AG10803 (cell line): Measurements from ENCODE around the gene SSBP3.
"Not testable (repeated sequence)": the region's sequence is repeated elsewhere in the genome, so short reads cannot be mapped to it uniquely, and the experiment has no call there.

Experiments used
- DNase-seq: peaks from one replicate; pipeline ENCODE4 v3.0.0; 2010; ENCODE audit warnings: low read depth
- H3K4me3 ChIP-seq: 2 replicates; pipeline ENCODE4 v1.5.1; 2011; ENCODE audit warnings: mild to moderate bottlenecking, low read length, control low read depth
- TF ChIP-seq, protein P1 (sequence below): conservative IDR thresholded peaks from 2 replicates; pipeline ENCODE4 v1.5.1; 2011; ENCODE audit warnings: mild to moderate bottlenecking, low read length, control low read depth, inconsistent platforms

Gene SSBP3

DNA sequence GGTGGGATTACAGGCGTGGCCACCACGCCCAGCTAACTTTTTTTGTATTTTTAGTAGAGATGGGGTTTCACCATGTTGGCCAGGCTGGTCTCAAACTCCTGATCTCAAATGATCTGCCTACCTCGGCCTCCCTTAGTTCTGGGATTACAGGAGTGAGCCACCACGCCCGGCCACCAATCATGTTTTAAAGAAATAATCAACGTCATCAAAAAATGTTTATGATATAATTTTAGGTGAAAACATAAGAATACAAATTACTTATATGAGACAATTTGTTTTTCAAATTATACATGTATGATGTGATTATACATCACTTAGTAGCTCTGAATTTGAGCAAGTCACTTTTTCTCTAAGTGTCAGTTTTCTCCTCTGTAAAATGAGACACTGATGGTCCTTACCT, 31.6 kb upstream of the SSBP3 start:
- DNase-seq, result no peak
- TF ChIP-seq, protein P1, sequence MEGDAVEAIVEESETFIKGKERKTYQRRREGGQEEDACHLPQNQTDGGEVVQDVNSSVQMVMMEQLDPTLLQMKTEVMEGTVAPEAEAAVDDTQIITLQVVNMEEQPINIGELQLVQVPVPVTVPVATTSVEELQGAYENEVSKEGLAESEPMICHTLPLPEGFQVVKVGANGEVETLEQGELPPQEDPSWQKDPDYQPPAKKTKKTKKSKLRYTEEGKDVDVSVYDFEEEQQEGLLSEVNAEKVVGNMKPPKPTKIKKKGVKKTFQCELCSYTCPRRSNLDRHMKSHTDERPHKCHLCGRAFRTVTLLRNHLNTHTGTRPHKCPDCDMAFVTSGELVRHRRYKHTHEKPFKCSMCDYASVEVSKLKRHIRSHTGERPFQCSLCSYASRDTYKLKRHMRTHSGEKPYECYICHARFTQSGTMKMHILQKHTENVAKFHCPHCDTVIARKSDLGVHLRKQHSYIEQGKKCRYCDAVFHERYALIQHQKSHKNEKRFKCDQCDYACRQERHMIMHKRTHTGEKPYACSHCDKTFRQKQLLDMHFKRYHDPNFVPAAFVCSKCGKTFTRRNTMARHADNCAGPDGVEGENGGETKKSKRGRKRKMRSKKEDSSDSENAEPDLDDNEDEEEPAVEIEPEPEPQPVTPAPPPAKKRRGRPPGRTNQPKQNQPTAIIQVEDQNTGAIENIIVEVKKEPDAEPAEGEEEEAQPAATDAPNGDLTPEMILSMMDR, result no peak
- no peak overlapping the region for H3K4me3 ChIP-seq

DNA sequence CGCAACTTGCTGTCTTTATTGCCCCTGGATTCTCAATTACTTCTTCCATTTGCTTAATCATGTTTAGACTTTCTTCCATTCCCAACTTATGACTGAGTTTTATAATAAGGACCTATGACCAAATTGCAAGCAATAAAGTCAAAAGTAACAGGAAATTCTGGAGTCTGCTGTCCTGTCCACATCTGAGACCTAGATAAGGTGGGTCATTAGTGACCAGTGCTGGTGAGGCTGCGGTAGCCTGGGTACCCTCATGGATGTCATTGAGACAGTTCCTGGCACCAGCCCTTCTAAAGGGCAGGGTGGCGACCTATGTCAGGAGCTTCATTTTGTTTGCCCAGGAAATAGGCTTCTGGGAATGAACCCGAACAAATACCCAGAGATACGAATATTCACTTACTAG, 30.6 kb upstream of the SSBP3 start:
- no peak overlapping the region for H3K4me3 ChIP-seq

GRCh38 chr1:54429838-54430237, 23.6 kb upstream of the SSBP3 start:
- TF ChIP-seq, protein P1, result no peak
- H3K4me3 ChIP-seq, result no peak overlapping the region
- DNase-seq, result no peak

More for the DNA sequence above, 30.6 kb upstream of the SSBP3 start:
- TF ChIP-seq, protein P1, result no peak
- no peak for DNase-seq

DNA sequence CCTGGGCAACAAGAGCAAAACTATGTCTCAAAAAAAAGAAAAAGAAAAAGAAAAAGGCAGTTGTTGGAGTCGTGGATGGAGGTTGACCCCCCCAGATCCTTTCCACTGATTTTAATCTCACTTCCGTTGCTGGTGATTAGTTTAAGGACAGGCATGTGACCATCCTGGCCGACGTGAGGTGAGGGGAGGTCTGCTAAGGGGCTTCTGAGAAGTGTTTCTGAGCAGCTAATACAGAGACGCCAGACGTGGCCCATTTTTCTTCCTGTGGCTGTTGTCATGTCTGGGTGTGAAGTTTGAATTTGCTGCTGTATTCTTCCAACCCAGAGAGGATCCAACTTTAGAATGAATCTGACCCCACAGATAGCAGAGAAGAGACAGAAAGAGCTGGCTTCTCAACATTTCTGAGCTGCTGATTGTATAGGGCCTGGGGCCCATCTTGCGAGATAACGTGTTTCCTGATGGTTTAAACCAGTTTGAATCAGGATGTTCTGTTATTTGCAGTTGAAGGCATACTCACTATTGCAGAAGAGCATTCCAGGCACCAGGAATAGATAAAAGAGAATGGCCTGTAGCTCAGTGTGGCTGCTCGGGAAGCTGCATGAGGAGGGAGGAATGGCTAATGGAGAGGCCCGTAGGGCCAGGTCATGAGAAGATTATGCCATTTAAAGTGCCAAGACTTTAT, 22.8 kb upstream of the SSBP3 start:
- TF ChIP-seq, protein P1, result no peak
- H3K4me3 ChIP-seq, result no peak overlapping the region
- DNase-seq, result no peak

- no peak for DNase-seq
- H3K4me3 ChIP-seq, result no peak overlapping the region
- TF ChIP-seq, protein P1, result peak; percentile 39
Observed at GRCh38 chr1:54425152-54425584, 19.0 kb upstream of the SSBP3 start.

DNA sequence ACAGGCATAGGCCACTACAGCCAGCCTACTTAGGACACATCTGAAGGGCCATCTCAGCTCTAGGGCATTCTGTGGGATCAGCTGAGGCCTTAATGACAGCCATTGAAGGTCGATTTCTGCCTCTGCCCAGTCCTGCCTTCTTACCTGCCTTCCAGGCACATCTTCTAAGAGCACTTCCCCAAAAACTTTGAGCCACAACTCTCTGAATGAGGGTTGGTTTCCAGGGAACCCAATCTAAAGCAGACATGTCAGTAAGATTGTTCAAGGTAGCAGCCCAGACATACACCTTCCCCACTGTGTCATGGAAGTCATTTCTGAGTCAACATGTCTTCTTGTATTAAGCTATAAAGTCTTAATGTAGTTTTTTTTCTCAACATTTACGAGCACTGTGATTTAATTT, 18.2 kb upstream of the SSBP3 start:
- TF ChIP-seq, protein P1, result no peak

GRCh38 chr1:54421101-54421504, 14.9 kb upstream of the SSBP3 start:
- TF ChIP-seq, protein P1, result no peak
- peak; percentile 70 for DNase-seq
- H3K4me3 ChIP-seq, result no peak overlapping the region

More for the DNA sequence above, 18.2 kb upstream of the SSBP3 start:
- DNase-seq, result no peak
- H3K4me3 ChIP-seq, result no peak overlapping the region

DNA sequence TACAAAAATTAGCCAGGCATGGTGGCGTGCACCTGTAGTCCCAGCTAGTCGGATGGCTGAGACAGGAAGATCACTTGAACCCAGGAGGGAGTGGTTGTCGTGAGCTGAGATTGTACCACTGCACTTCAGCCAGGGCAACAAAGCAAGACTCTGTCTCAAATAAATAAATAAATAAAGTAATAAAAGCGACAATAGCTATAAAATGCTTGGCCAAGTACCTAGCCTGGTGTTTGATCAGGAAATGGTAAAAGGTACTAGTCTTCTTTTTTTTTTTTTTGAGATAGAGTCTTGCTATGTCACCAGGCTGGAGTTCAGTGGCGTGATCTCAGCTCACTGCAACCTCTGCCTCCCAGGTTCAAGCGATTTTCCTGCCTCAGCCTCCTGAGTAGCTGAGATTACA, 12.4 kb upstream of the SSBP3 start:
- H3K4me3 ChIP-seq, DNase-seq: not testable (repeated sequence)
